CD4-positive, alpha-beta T cell (primary cell): Measurements from ENCODE around the gene HOMEZ. TPM values are rescaled to one million over a fixed set of nuclear protein-coding genes. Genes with fewer than 3 reads are reported as not detected.

Experiments used
- ATAC-seq: fragments of 200-7000 bp; cut with Tn5 transposase; one replicate; pipeline ENCODE4 v1.10.0; 2022; ENCODE audit warnings: mild to moderate bottlenecking; ENCODE audit not compliant: poor library complexity
- CTCF ChIA-PET: fragments of 350-600 bp; sonication (Branson Sonifier 250); formaldehyde crosslinking; loops from one replicate; lab custom pipeline; 2021; ENCODE audit warnings: antibody characterized with exemption, inconsistent platforms; lab: Charles Lee
- POLR2A ChIA-PET: fragments of 350-600 bp; sonication (Branson Sonifier 250); formaldehyde crosslinking; loops from one replicate; lab custom pipeline; 2021; ENCODE audit warnings: antibody characterized with exemption, inconsistent platforms; lab: Charles Lee
- DNase-seq, 14 experiments: peaks; one replicate each; pipeline ENCODE4 v3.0.0-alpha.2; 2013 to 2020; ENCODE audit warnings: mixed read lengths in 2 of 14
- H3K27ac ChIP-seq, 2 donors: one replicate each; pipeline versions ENCODE4 v1.5.1 to v1.7.0; 2013; ENCODE audit warnings: low read length in 2 of 2, low read depth in 1 of 2, mild to moderate bottlenecking in 1 of 2
- H3K27me3 ChIP-seq, 2 experiments: 1 replicate in 1 of 2; 2 replicates in 1 of 2; pipeline versions ENCODE4 v1.6.1 to v1.7.0; 2013; ENCODE audit warnings: low read length in 2 of 2, control low read depth in 1 of 2, mild to moderate bottlenecking in 1 of 2, moderate library complexity in 1 of 2; ENCODE audit not compliant: insufficient read depth in 2 of 2, control insufficient read depth in 1 of 2
- H3K36me3 ChIP-seq: one replicate; pipeline ENCODE4 v1.6.1; 2013; ENCODE audit warnings: low read length, control low read depth; ENCODE audit not compliant: insufficient read depth
- H3K4me1 ChIP-seq: one replicate; pipeline ENCODE4 v1.6.1; 2013; ENCODE audit warnings: low read length, control low read depth; ENCODE audit not compliant: insufficient read depth
- H3K4me3 ChIP-seq: one replicate; pipeline ENCODE4 v1.5.1; 2013; ENCODE audit warnings: mild to moderate bottlenecking, low read length, moderate library complexity
- H3K9me3 ChIP-seq, 2 experiments: 1 replicate in 1 of 2; 2 replicates in 1 of 2; pipeline versions ENCODE4 v1.6.1 to v1.7.0; 2013; ENCODE audit warnings: low read length in 2 of 2, mild to moderate bottlenecking in 2 of 2, control low read depth in 1 of 2, moderate library complexity in 1 of 2; ENCODE audit not compliant: control insufficient read depth in 1 of 2, insufficient read depth in 1 of 2
- H3K27ac Mint-ChIP-seq: one replicate; pipeline ENCODE4 v1.8.0; 2020; ENCODE audit warnings: mixed read lengths
- H3K27me3 Mint-ChIP-seq: one replicate; pipeline ENCODE4 v1.8.0; 2021; ENCODE audit warnings: mixed read lengths
- H3K36me3 Mint-ChIP-seq: one replicate; pipeline ENCODE4 v1.8.0; 2021; ENCODE audit warnings: low read depth, mixed read lengths
- H3K4me1 Mint-ChIP-seq: one replicate; pipeline ENCODE4 v1.8.0; 2021; ENCODE audit warnings: low read depth, mixed read lengths
- H3K4me3 Mint-ChIP-seq: one replicate; pipeline ENCODE4 v1.8.0; 2020; ENCODE audit warnings: mild to moderate bottlenecking, mixed read lengths
- H3K9me3 Mint-ChIP-seq: one replicate; pipeline ENCODE4 v1.8.0; 2020; ENCODE audit warnings: mixed read lengths
- intact Hi-C, 2 experiments: fragments of 100-400 bp; cut with DNase I in 1 of 2; cut with micrococcal nuclease in 1 of 2; formaldehyde crosslinking; loops; one replicate each; pipeline versions ENCODE4 v1.15.1 to v1.9.0; 2023 to 2025; cut with DNase I, micrococcal nuclease
- total RNA-seq, 174 experiments: library from RNA in 2 of 174; stranded (reverse) in 2 of 174; gene quantifications; one replicate each; pipeline ENCODE4 v1.2.3 and lab custom pipeline; 2021 to 2026
- TF ChIP-seq, protein P1 (sequence below): fragments of 200-600 bp; IDR thresholded peaks from one replicate; pipeline ENCODE4 v1.8.0; 2022; ENCODE audit warnings: antibody characterized with exemption, mild to moderate bottlenecking

Gene HOMEZ
- total RNA-seq, 2 experiments from 2014 or later, result 2.0 to 2.8 TPM

DNA sequence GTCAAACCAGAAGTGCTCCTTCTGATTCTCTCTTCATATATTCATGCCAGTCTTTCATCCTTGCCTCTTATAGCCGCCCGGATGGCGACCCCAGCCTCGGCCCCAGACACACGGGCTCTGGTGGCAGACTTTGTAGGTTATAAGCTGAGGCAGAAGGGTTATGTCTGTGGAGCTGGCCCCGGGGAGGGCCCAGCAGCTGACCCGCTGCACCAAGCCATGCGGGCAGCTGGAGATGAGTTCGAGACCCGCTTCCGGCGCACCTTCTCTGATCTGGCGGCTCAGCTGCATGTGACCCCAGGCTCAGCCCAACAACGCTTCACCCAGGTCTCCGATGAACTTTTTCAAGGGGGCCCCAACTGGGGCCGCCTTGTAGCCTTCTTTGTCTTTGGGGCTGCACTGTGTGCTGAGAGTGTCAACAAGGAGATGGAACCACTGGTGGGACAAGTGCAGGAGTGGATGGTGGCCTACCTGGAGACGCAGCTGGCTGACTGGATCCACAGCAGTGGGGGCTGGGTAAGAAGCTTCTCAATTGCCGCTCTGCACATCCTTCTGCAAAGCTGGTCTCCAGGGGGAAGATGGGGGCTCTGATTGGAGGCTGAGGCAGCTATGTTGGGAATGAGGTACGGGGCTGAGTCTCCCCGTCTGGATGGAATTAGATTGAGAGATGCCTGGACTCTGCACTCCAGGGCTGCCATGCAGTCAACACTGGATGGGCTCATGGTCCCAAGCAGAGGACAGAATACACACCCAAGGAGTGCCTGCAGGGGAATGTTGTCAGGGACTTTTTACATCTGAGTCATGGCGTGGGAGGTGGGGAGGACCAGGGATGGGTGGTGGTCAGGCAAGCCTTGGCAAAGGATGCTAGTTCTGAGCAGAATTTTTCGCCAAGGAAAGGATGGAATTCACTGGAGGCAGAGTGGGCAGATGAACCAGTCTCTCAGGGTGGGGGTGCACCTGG is 22.0 kb upstream of the HOMEZ start:
- peaks cover 4% of the 10 kb centered on the region for H3K4me1 ChIP-seq
- no peak overlapping the region for H3K27ac ChIP-seq
- H3K27me3 Mint-ChIP-seq, result peaks cover 44% of the 10 kb centered on the region
- no peak for ATAC-seq
- TF ChIP-seq, protein P1, sequence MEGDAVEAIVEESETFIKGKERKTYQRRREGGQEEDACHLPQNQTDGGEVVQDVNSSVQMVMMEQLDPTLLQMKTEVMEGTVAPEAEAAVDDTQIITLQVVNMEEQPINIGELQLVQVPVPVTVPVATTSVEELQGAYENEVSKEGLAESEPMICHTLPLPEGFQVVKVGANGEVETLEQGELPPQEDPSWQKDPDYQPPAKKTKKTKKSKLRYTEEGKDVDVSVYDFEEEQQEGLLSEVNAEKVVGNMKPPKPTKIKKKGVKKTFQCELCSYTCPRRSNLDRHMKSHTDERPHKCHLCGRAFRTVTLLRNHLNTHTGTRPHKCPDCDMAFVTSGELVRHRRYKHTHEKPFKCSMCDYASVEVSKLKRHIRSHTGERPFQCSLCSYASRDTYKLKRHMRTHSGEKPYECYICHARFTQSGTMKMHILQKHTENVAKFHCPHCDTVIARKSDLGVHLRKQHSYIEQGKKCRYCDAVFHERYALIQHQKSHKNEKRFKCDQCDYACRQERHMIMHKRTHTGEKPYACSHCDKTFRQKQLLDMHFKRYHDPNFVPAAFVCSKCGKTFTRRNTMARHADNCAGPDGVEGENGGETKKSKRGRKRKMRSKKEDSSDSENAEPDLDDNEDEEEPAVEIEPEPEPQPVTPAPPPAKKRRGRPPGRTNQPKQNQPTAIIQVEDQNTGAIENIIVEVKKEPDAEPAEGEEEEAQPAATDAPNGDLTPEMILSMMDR, result no peak
- H3K9me3 ChIP-seq, result peaks cover 0 to 8% of the 10 kb centered on the region in 2 experiments
- no peaks in the 10 kb centered on the region for H3K36me3 ChIP-seq
- H3K27ac Mint-ChIP-seq, result no peak overlapping the region
- H3K4me3 ChIP-seq, result no peak overlapping the region
- no peaks in the 10 kb centered on the region for H3K9me3 Mint-ChIP-seq
- H3K36me3 Mint-ChIP-seq, result no peaks in the 10 kb centered on the region
- ChIA-PET CTCF (no interaction called here), POLR2A (interaction anchor here (1.4 to 10.5 kb wide), 2 partner anchors 13 to 22 kb away, joined by 3 to 455 read pairs; partner anchors contain the start of genes HOMEZ and PABPN1)
- H3K27me3 ChIP-seq, result peaks cover 20 to 26% of the 10 kb centered on the region in 2 experiments
- peaks cover 5% of the 10 kb centered on the region for H3K4me1 Mint-ChIP-seq
- intact Hi-C loops, result loop anchor here in 1 of 2 experiments (10.0 kb wide), 1 partner anchor 1137 kb away; the partner anchor contains the start of gene SDR39U1
- no peak overlapping the region for H3K4me3 Mint-ChIP-seq
- DNase-seq, result no peak

DNA sequence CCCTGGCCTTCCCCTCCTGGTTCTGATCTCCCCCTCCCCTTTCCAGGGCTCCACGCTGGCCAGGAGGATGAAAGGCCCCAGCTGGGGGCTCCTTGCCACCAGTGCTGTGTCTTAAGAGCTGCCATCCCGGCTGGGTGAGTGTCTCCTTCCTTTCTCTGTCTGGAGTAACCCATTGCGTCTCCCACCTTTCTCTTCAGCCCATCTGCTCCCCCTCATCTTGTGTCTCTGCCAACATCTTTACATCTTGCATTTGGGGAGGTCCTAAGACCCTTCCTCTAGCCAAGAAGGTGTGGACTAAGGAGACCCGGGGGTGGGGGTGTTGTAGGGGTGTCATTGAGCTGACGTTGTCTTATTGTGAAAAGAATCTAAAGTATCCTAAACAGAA is 21.2 kb upstream of the HOMEZ start:
- no peak overlapping the region for H3K27ac ChIP-seq

More for the DNA sequence above, 21.2 kb upstream of the HOMEZ start:
- H3K4me3 Mint-ChIP-seq, result no peak overlapping the region
- H3K36me3 Mint-ChIP-seq, result peaks cover 5% of the 10 kb centered on the region
- ChIA-PET POLR2A (interaction anchor here (10.5 kb wide), 1 partner anchor 13 kb away, joined by 455 read pairs; the partner anchor contains the start of gene PABPN1), CTCF (no interaction called here)
- peaks cover 20 to 26% of the 10 kb centered on the region in 2 experiments for H3K27me3 ChIP-seq
- peaks cover 0 to 8% of the 10 kb centered on the region in 2 experiments for H3K9me3 ChIP-seq
- H3K36me3 ChIP-seq, result no peaks in the 10 kb centered on the region
- H3K4me3 ChIP-seq, result peak overlapping the region; percentile 25
- H3K27ac Mint-ChIP-seq, result no peak overlapping the region
- ATAC-seq (no peak), DNase-seq (no peak)
- peaks cover 9% of the 10 kb centered on the region for H3K4me1 Mint-ChIP-seq
- TF ChIP-seq, protein P1, result no peak
- H3K4me1 ChIP-seq, result peaks cover 10% of the 10 kb centered on the region
- intact Hi-C loops, result loop anchor here in 1 of 2 experiments (10.0 kb wide), 1 partner anchor 1138 kb away; the partner anchor contains the start of gene SDR39U1
- H3K9me3 Mint-ChIP-seq, result no peaks in the 10 kb centered on the region
- peaks cover 44% of the 10 kb centered on the region for H3K27me3 Mint-ChIP-seq
